Measurements from ENCODE around the gene DNAJA4.

- TF ChIP-seq CTCF (conservative IDR thresholded peaks at IDR 0.05; ENCODE audit: low read length): no peak
- no peak for TF ChIP-seq EZH2phosphoT487 (IDR thresholded peaks at IDR 0.05; ENCODE audit: borderline replicate concordance)
These were observed 27.9 kb upstream of the DNAJA4 start for GRCh38 chr15:78236491-78236890.

All from Loucy (cell line).